ENCODE data around the gene TENT5C. TPM values are rescaled to one million over a fixed set of nuclear protein-coding genes. Genes with fewer than 3 reads are reported as not detected.
A peak's percentile ranks its signal among the peaks of the same experiment; 100 is the strongest.

Gene TENT5C
- total and polyA plus RNA-seq, 9 of the 15 experiments (the other 6 are each of a cell fraction or from before 2014, with no cell fraction given): 1.8 to 7.7 (median 4.0) TPM

- no peak for TF ChIP-seq ZBTB33 (CRISPR knock-in tag; IDR thresholded peaks at IDR 0.05)
- no peak for TF ChIP-seq POLR2AphosphoS2 (IDR thresholded peaks at IDR 0.05; ENCODE audit: low read length)
- TF ChIP-seq POLR3A (IDR thresholded peaks at IDR 0.05; ENCODE audit: borderline replicate concordance, extremely low read depth, insufficient read depth, insufficient read length): no peak
- peak; percentile 75 for TF ChIP-seq MAFG (tag; conservative IDR thresholded peaks at IDR 0.05)
- no peak for TF ChIP-seq RBM39 (optimal IDR thresholded peaks at IDR 0.05; ENCODE audit: low read depth, low read length)
- peak; percentile 82 for TF ChIP-seq CREB1 (IDR thresholded peaks at IDR 0.05)
- peak; percentile 66 for TF ChIP-seq CREB1 (CRISPR knock-in tag; IDR thresholded peaks at IDR 0.05)
- no peak for TF ChIP-seq CSDE1 (IDR thresholded peaks at IDR 0.05)
- no peak for TF ChIP-seq ZNF232 (CRISPR knock-in tag; IDR thresholded peaks at IDR 0.05)
- TF ChIP-seq E2F4 (CRISPR knock-in tag; IDR thresholded peaks at IDR 0.05; ENCODE audit: low read depth): no peak
- peak in 1 of 2 experiments; percentile 47; a peak in 1 of 4 replicates for TF ChIP-seq ARNT (IDR thresholded peaks at IDR 0.05)
- peak; percentile 81; the same call in 1 of the 2 replicates for TF ChIP-seq HNRNPL (IDR thresholded peaks at IDR 0.05; ENCODE audit: low read depth, low read length)
- no peak for TF ChIP-seq CLOCK (CRISPR knock-in tag; IDR thresholded peaks at IDR 0.05; ENCODE audit: borderline replicate concordance)
- 0 out of 2 replicates have a peak, but pooled peaks have one; percentile 48 for TF ChIP-seq ELF4 (CRISPR knock-in tag; IDR thresholded peaks at IDR 0.05)
- TF ChIP-seq PYGO2 (tag; IDR thresholded peaks at IDR 0.05): no peak
- TF ChIP-seq SMARCA4 (IDR thresholded peaks at IDR 0.05): peak; percentile 70
- TF ChIP-seq CXXC5 (CRISPR knock-in tag; IDR thresholded peaks at IDR 0.05): peak; percentile 74
These were observed 49.4 kb downstream of the TENT5C start (continued) for GRCh38 chr1:117655220-117655577.

Data from K562 (cell line).